Pancreas (tissue), 10 donors: ENCODE data around the gene AP1G2. TPM values are rescaled to one million over a fixed set of nuclear protein-coding genes. Genes with fewer than 3 reads are reported as not detected.
"Not testable (repeated sequence)": the region's sequence is repeated elsewhere in the genome, so short reads cannot be mapped to it uniquely, and the experiment has no call there.

Source experiments
- ATAC-seq, 4 donors: fragments of 200-7000 bp; cut with Tn5 transposase; one replicate each; pipeline versions ENCODE4 v1.8.0 to v1.9.1; 2020; ENCODE audit warnings: mild to moderate bottlenecking in 4 of 4, moderate library complexity in 4 of 4
- DNase-seq, 6 donors: peaks; one replicate each; pipeline ENCODE4 v3.0.0-alpha.2; 2020
- FAIRE-seq: peaks from 2 replicates; lab custom pipeline; 2012; peaks lifted over from hg19 to GRCh38; lab: Jason Lieb, UNC
- H3K27ac ChIP-seq, 4 donors: fragments of 200-600 bp; sonication (generic); 1 replicate in 3 of 4; 2 replicates in 1 of 4; pipeline versions ENCODE4 v1.5.0 to v1.8.0; 2020
- H3K27me3 ChIP-seq, 4 donors: fragments of 200-600 bp; one replicate each; pipeline ENCODE4 v1.8.0; 2021
- H3K36me3 ChIP-seq, 3 donors: fragments of 200-600 bp; sonication (generic) in 1 of 3; one replicate each; pipeline versions ENCODE4 v1.5.0 to v1.8.0; 2020 to 2021
- H3K4me1 ChIP-seq, 3 donors: fragments of 200-600 bp; one replicate each; pipeline ENCODE4 v1.8.0; 2021
- H3K4me3 ChIP-seq, 4 donors: fragments of 200-600 bp; sonication (generic) in 2 of 4; one replicate each; pipeline versions ENCODE4 v1.5.0 to v1.8.0; 2020 to 2021
- H3K9me3 ChIP-seq, 4 donors: fragments of 200-600 bp; one replicate each; pipeline ENCODE4 v1.8.0; 2021
- CTCF ChIP-seq, 4 donors: fragments of 200-600 bp; sonication (generic) in 3 of 4; IDR thresholded peaks; one replicate each; pipeline versions ENCODE4 v1.5.0 to v1.8.0; 2021; ENCODE audit warnings: antibody characterized with exemption in 4 of 4
- WGBS, 2 donors: extraction: QIAGEN DNeasy Blood & Tissue Kit; methylation state at CpG; one replicate each; pipeline ENCODE4 v1.1.7; 2013; 5-methylcytosine and 5-hydroxymethylcytosine counted together
- intact Hi-C, 3 donors: fragments of 100-400 bp; cut with DNase I; formaldehyde crosslinking; loops; one replicate each; pipeline versions ENCODE4 v1.11.1 to v1.14.2; 2022
- polyA plus RNA-seq, 2 donors: library from polyadenylated mRNA; stranded (reverse); fragments of 200-250 nt; gene quantifications; one replicate each; pipeline ENCODE4 v1.2.3, GENCODE V29; 2013
- total RNA-seq, 6 donors: library from RNA; stranded (reverse); fragmentation: NEBNext Ultra II Directional in 4 of 6; extraction: Animal tissue kit (Norgen Biotek cat#: 25700) in 4 of 6; gene quantifications; one replicate each; pipeline versions ENCODE4 v1.2.1 to v1.2.4, GENCODE V29; 2021 to 2023
- donor health status: healthy with polysubstance abuse.
- donor health status: DM: no; HTN: no; CAD: no; lungs with moderate emphysema.
- donor health status: DM: no; HTN: no; CAD: no.
- donor health status: control.
- donor health status: control.
- donor health status: Bipolar disorder and iron deficiency.
- donor health status: DM: yes; HTN: yes; CAD: no.
- donor health status: DM: no; HTN: no; CAD: no.
- donor health status: DM: no; HTN: no; CAD: no.
- donor health status: DM: yes; HTN: yes; CAD: no.

AP1G2 gene
- total and polyA plus RNA-seq, 8 donors: 57.4 to 392 (median 85.3) TPM

- FAIRE-seq (no peak), ATAC-seq (peak in 1 of 4 donors; percentile 6), DNase-seq (no peak)
- Histone ChIP-seq H3K9me3 (no peaks in the 10 kb centered on the region), H3K27me3 (no peaks in the 10 kb centered on the region), H3K4me1 (peaks cover 0 to 5% (median 0%) of the 10 kb centered on the region in 3 donors), H3K27ac (peak overlapping the region in 2 of 4 donors; percentile 63 to 76), H3K4me3 (no peak overlapping the region), H3K36me3 (no peaks in the 10 kb centered on the region)
- intact Hi-C loops: loop anchor here in 1 of 3 donors (10.0 kb wide), 1 partner anchor 315 kb away; no protein-coding TSS in a partner anchor
- 93 to 97% methylated on average over 2 of the region's 2 CpGs for WGBS, 2 donors
- TF ChIP-seq CTCF (IDR thresholded peaks at IDR 0.05): no peak
Observed at GRCh38 chr14:23589606-23590005, 22.0 kb upstream of the AP1G2 start.

- WGBS, 2 donors: 13 to 17% methylated on average over 5 of the region's 5 CpGs
- Histone ChIP-seq H3K27ac (peak overlapping the region in 2 of 4 donors; percentile 63 to 76), H3K27me3 (no peaks in the 10 kb centered on the region), H3K36me3 (no peaks in the 10 kb centered on the region), H3K9me3 (no peaks in the 10 kb centered on the region), H3K4me3 (no peak overlapping the region), H3K4me1 (peaks cover 0 to 5% (median 0%) of the 10 kb centered on the region in 3 donors)
- intact Hi-C loops: loop anchor here in 1 of 3 donors (10.0 kb wide), 1 partner anchor 316 kb away; no protein-coding TSS in a partner anchor
- DNase-seq: peak; percentile 90 to 97 (median 95)
- TF ChIP-seq CTCF (IDR thresholded peaks at IDR 0.05): peak; percentile 61 to 86 (median 80)
- ATAC-seq: peak; percentile 99 to 100 (median 100)
- FAIRE-seq: no peak
Observed at GRCh38 chr14:23588884-23589598, 21.4 kb upstream of the AP1G2 start.

- H3K27ac ChIP-seq, H3K27me3 ChIP-seq, DNase-seq, H3K9me3 ChIP-seq, H3K36me3 ChIP-seq, H3K4me3 ChIP-seq, ATAC-seq, H3K4me1 ChIP-seq, FAIRE-seq: not testable (repeated sequence)
- WGBS, 2 donors: 86 to 87% methylated on average over 17 to 24 of the region's 26 CpGs
- intact Hi-C loops: loop anchor here in 1 of 3 donors (10.0 kb wide), 1 partner anchor 320 kb away; no protein-coding TSS in a partner anchor
Observed at GRCh38 chr14:23584527-23585203, 17.1 kb upstream of the AP1G2 start.

- FAIRE-seq, H3K4me3 ChIP-seq, DNase-seq, H3K27me3 ChIP-seq, ATAC-seq, H3K4me1 ChIP-seq, H3K36me3 ChIP-seq, H3K27ac ChIP-seq, H3K9me3 ChIP-seq: not testable (repeated sequence)
- 84 to 91% methylated on average over 22 to 24 of the region's 25 CpGs for WGBS, 2 donors
- intact Hi-C loops: loop anchor here in 1 of 3 donors (10.0 kb wide), 1 partner anchor 321 kb away; no protein-coding TSS in a partner anchor
Observed at GRCh38 chr14:23583761-23584526, 16.4 kb upstream of the AP1G2 start.

- intact Hi-C loops: loop anchor here in 1 of 3 donors (10.0 kb wide), 1 partner anchor 322 kb away; no protein-coding TSS in a partner anchor
Observed at GRCh38 chr14:23582906-23583760, 15.5 kb upstream of the AP1G2 start.

More at GRCh38 chr14:23582906-23583760, 15.5 kb upstream of the AP1G2 start:
- WGBS, 2 donors: 89 to 90% methylated on average over 3 of the region's 3 CpGs
- FAIRE-seq (no peak), DNase-seq (no peak), ATAC-seq (no peak)
- no peak overlapping the region for H3K4me3 ChIP-seq
- no peaks in the 10 kb centered on the region for H3K27me3 ChIP-seq
- no peaks in the 10 kb centered on the region for H3K4me1 ChIP-seq
- H3K9me3 ChIP-seq: no peaks in the 10 kb centered on the region
- no peaks in the 10 kb centered on the region for H3K36me3 ChIP-seq
- TF ChIP-seq CTCF (IDR thresholded peaks at IDR 0.05): no peak
- H3K27ac ChIP-seq: no peak overlapping the region
